ENCODE results near the gene SRP68. TPM values are rescaled to one million over a fixed set of nuclear protein-coding genes. Genes with fewer than 3 reads are reported as not detected.

SRP68 gene
- total and polyA plus RNA-seq, 2 of the 8 experiments (the other 6 are each of a cell fraction or from before 2014, with no cell fraction given): 57.7 to 83.5 TPM

- TF ChIP-seq USF2 (IDR thresholded peaks at IDR 0.05; ENCODE audit: low read length): no peak
- TF ChIP-seq CREB1 (IDR thresholded peaks at IDR 0.05): no peak
- TF ChIP-seq RXRA (IDR thresholded peaks at IDR 0.05; ENCODE audit: insufficient read depth, low read depth, low read length): no peak
These were observed 21.5 kb downstream of the SRP68 start (continued) for GRCh38 chr17:76050538-76051467.

All from H1 (cell line).